Measurements from ENCODE around the gene TP53I13. TPM values are rescaled to one million over a fixed set of nuclear protein-coding genes. Genes with fewer than 3 reads are reported as not detected.

TP53I13 gene
- total RNA-seq, 1 donor from 2014 or later: 62.7 TPM

- ATAC-seq: peak; percentile 83 to 87
- H3K27me3 ChIP-seq (ENCODE audit: low read depth): no peaks in the 10 kb centered on the region
- H3K4me1 ChIP-seq: peaks cover 57% of the 10 kb centered on the region
- peak; percentile 99 for TF ChIP-seq CTCF (IDR thresholded peaks at IDR 0.05)
- H3K36me3 ChIP-seq: no peaks in the 10 kb centered on the region
- H3K27ac ChIP-seq: peak overlapping the region; percentile 77
- no peaks in the 10 kb centered on the region for H3K9me3 ChIP-seq
- DNase-seq: peak; percentile 89
- peak overlapping the region; percentile 63 for H3K4me3 ChIP-seq
- intact Hi-C loops (cut with DNase I): no loop called here
Measured at GRCh38 chr17:29591737-29592608, 23.5 kb downstream of the TP53I13 start.

- Histone ChIP-seq H3K4me3 (peak within 1 kb of the TSS; percentile 65), H3K27ac (peak within 1 kb of the TSS; percentile 77), H3K9me3 (no peaks in the 10 kb centered on the region), H3K4me1 (peaks cover 47% of the 10 kb centered on the region), H3K27me3 (ENCODE audit: low read depth) (no peaks in the 10 kb centered on the region), H3K36me3 (no peaks in the 10 kb centered on the region)
- ATAC-seq: peak in 1 of 2 donors; percentile 2
- no peak for TF ChIP-seq CTCF (IDR thresholded peaks at IDR 0.05)
- peak; percentile 64 for DNase-seq
- intact Hi-C loops (cut with DNase I): no loop called here
Measured at GRCh38 chr17:29592850-29593551, 24.5 kb downstream of the TP53I13 start, which contains the start of gene ANKRD13B. Gene ANKRD13B, plus strand, starts transcription at chr17:29593132. Its CDS starts 490 bp downstream, at chr17:29593622.

- Histone ChIP-seq H3K27me3 (ENCODE audit: low read depth) (no peaks in the 10 kb centered on the region), H3K36me3 (no peaks in the 10 kb centered on the region), H3K4me3 (peak overlapping the region; percentile 65), H3K27ac (no peak overlapping the region), H3K9me3 (no peaks in the 10 kb centered on the region), H3K4me1 (peaks cover 39% of the 10 kb centered on the region)
- peak; percentile 24 for TF ChIP-seq CTCF (IDR thresholded peaks at IDR 0.05)
- intact Hi-C loops (cut with DNase I): no loop called here
- ATAC-seq (no peak), DNase-seq (peak; percentile 58)
Measured at GRCh38 chr17:29593591-29594518, 25.4 kb downstream of the TP53I13 start.

- TF ChIP-seq CTCF (IDR thresholded peaks at IDR 0.05): no peak
- no peak for ATAC-seq
- intact Hi-C loops (cut with DNase I): no loop called here
- Histone ChIP-seq H3K9me3 (no peaks in the 10 kb centered on the region), H3K36me3 (no peaks in the 10 kb centered on the region), H3K27me3 (ENCODE audit: low read depth) (no peaks in the 10 kb centered on the region), H3K4me3 (peak overlapping the region; percentile 65), H3K27ac (no peak overlapping the region), H3K4me1 (peaks cover 39% of the 10 kb centered on the region)
- DNase-seq: peak; percentile 38
Measured at GRCh38 chr17:29594519-29595090, 26.1 kb downstream of the TP53I13 start.

Measured in lower lobe of right lung (tissue), 2 donors.